GM06990 (cell line): Measurements from ENCODE around the gene TPO.

Source experiments
- DNase-seq: peaks from one replicate; pipeline ENCODE4 v3.0.0-alpha.2; 2011; ENCODE audit not compliant: insufficient read length; ENCODE audit errors: extremely low read depth
- H3K27me3 ChIP-seq: replicated peaks from 2 replicates; pipeline ENCODE4 v1.6.0; 2011; ENCODE audit warnings: low read length; ENCODE audit not compliant: control insufficient read depth, insufficient read depth
- H3K36me3 ChIP-seq: 2 replicates; pipeline ENCODE4 v1.5.1; 2011; ENCODE audit warnings: low read length; ENCODE audit not compliant: control insufficient read depth, insufficient read depth
- H3K4me3 ChIP-seq: replicated peaks from 2 replicates; pipeline ENCODE4 v1.5.1; 2011; ENCODE audit warnings: low read depth, mild to moderate bottlenecking, control low read depth, low read length
- TF ChIP-seq, protein P1 (sequence below): IDR thresholded peaks from 2 replicates; pipeline ENCODE4 v1.5.1; 2011; ENCODE audit warnings: low read length, control low read depth, mild to moderate bottlenecking, inconsistent platforms; ENCODE audit not compliant: insufficient read depth, poor library complexity, severe bottlenecking

Gene TPO

GRCh38 chr2:1429895-1430294 is 16.6 kb downstream of the TPO start:
- H3K4me3 ChIP-seq: no peak overlapping the region
- TF ChIP-seq, protein P1, sequence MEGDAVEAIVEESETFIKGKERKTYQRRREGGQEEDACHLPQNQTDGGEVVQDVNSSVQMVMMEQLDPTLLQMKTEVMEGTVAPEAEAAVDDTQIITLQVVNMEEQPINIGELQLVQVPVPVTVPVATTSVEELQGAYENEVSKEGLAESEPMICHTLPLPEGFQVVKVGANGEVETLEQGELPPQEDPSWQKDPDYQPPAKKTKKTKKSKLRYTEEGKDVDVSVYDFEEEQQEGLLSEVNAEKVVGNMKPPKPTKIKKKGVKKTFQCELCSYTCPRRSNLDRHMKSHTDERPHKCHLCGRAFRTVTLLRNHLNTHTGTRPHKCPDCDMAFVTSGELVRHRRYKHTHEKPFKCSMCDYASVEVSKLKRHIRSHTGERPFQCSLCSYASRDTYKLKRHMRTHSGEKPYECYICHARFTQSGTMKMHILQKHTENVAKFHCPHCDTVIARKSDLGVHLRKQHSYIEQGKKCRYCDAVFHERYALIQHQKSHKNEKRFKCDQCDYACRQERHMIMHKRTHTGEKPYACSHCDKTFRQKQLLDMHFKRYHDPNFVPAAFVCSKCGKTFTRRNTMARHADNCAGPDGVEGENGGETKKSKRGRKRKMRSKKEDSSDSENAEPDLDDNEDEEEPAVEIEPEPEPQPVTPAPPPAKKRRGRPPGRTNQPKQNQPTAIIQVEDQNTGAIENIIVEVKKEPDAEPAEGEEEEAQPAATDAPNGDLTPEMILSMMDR: no peak
- no peaks in the 10 kb centered on the region for H3K27me3 ChIP-seq
- no peak for DNase-seq
- no peaks in the 10 kb centered on the region for H3K36me3 ChIP-seq

DNA sequence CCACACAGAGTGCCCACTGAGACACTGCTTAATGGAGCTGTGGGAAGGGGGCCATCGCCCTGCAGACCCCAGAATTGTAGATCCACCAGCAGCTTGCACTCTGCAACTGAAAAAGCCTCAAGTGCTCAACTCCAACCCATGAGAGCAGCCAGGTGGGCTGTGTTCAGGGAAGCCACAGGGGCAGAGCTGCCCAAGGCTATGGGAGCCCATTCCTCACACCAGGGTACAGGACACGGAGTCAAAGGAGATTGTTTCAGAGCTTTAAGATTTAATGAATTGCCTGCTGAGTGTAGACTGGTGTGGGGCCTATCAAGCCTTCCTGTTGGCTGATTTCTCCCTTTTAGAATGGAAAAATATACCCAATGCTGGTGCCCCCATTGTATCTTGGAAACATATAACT is 17.2 kb downstream of the TPO start:
- no peak for DNase-seq
- no peak overlapping the region for H3K4me3 ChIP-seq
- H3K27me3 ChIP-seq: no peaks in the 10 kb centered on the region
- no peaks in the 10 kb centered on the region for H3K36me3 ChIP-seq
- TF ChIP-seq, protein P1: no peak

DNA sequence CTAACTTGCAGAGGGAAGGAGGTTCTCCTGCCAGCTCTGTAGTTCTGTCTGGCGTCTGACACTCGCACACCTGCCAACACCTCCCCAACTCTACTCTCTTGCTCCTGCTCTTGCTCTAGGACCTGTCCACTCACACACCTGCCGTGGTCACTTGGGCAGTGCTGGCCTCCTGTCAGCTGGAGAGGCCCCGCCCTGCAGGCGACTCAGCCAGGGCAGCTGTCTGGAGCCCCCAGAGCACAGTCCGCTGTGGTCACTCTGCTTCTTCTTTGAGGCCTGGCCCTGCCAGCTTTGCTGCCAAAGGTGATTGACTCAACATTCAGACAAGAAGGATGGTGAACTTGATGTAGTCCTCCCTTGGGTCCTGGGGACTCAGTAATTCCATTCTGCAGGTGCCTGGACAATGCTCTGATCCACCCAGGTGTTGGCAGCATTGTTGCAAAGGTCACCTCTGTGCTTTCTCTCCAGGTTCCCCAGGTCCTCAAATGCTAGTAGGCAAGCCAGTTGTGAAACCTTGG is 18.7 kb downstream of the TPO start:
- no peaks in the 10 kb centered on the region for H3K36me3 ChIP-seq
- TF ChIP-seq, protein P1: no peak
- no peak overlapping the region for H3K4me3 ChIP-seq
- no peaks in the 10 kb centered on the region for H3K27me3 ChIP-seq
- DNase-seq: no peak

GRCh38 chr2:1432726-1433125 is 19.5 kb downstream of the TPO start:
- H3K36me3 ChIP-seq: no peaks in the 10 kb centered on the region
- H3K4me3 ChIP-seq: no peak overlapping the region
- TF ChIP-seq, protein P1: no peak
- no peaks in the 10 kb centered on the region for H3K27me3 ChIP-seq
- no peak for DNase-seq

GRCh38 chr2:1436369-1436768 is 23.1 kb downstream of the TPO start:
- Histone ChIP-seq H3K36me3 (no peaks in the 10 kb centered on the region), H3K27me3 (no peaks in the 10 kb centered on the region), H3K4me3 (no peak overlapping the region)
- no peak for DNase-seq
- TF ChIP-seq, protein P1: no peak

DNA sequence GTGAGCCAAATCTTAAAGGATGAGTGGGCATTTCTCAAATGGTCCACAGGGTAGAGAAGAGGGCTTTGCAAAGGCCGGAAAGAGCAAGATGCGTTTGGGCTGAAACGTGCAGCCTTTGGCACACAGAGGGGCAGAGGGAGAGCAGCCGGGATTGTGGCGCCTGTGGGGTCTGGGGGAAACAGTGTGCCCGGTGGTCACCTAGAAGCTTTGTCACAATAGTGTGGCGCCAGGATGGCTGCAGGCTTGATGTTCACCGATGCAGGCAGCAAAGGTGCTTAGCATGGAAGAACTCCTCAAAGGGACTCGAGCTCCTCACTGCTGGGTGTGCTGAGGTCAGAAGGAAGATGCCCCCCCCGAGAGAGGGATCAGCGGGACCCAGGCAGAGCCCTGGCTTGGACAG is 23.8 kb downstream of the TPO start:
- TF ChIP-seq, protein P1: no peak
- Histone ChIP-seq H3K27me3 (no peaks in the 10 kb centered on the region), H3K4me3 (no peak overlapping the region), H3K36me3 (no peaks in the 10 kb centered on the region)
- DNase-seq: no peak
